G401 (cell line): Measurements from ENCODE around the gene ARHGDIB. TPM values are rescaled to one million over a fixed set of nuclear protein-coding genes. Genes with fewer than 3 reads are reported as not detected.

ENCODE experiments used
- DNase-seq: peaks from one replicate; pipeline ENCODE4 v3.0.0-alpha.2; 2015; ENCODE audit warnings: low spot score
- in situ Hi-C: cut with HindIII; loops from 2 replicates; pipeline ENCODE4 v1.10.0; 2016; ENCODE audit warnings: low sequenced_read_pairs, mixed read lengths
- total RNA-seq: library from RNA; depleted of rRNA; stranded (reverse); fragments of >200 nt; shearing (Covaris generic); gene quantifications from 2 replicates; pipeline ENCODE4 v1.2.3, GENCODE V29; 2014; rRNA removed

ARHGDIB gene
- total RNA-seq = not detected in 2 replicates

DNA sequence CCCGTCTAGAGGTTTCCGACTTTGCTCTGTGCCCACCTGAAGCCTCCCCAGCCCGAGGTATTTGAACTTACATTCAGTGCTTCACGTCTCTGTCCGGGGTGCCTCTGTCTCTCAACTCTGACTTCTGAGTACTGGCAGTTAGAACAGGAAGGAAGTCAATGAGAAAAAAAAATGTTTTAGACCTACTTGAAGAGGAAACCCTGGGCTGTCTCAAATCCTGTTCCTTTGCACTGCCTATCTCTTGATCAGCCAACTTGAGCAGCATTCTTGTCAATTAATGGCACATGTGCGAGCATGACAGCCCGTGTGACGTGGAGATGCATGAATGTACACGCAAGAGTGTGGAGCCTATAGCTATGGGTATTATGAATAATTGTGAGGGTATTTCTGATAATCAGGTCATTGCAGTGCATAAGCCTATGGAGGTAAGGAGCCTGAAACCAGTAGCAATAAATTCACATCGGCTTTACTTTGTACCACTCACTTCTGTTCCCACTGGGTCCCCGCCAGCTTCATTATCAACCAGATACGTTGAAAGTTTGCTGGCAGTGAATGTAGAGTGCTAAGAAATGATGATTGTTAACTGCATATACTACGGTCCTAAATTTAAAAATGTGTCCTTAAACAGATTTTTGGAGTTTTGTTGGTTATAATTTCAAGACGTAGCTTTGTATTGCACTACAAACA lies at the start of gene ARHGDIB:
TSS of gene ARHGDIB (minus strand) at position 136 of the 687 bp plus-strand sequence. CDS start 10,889 bp downstream, outside the sequence.
- no peak for DNase-seq
- in situ Hi-C loops = no loop called here

DNA sequence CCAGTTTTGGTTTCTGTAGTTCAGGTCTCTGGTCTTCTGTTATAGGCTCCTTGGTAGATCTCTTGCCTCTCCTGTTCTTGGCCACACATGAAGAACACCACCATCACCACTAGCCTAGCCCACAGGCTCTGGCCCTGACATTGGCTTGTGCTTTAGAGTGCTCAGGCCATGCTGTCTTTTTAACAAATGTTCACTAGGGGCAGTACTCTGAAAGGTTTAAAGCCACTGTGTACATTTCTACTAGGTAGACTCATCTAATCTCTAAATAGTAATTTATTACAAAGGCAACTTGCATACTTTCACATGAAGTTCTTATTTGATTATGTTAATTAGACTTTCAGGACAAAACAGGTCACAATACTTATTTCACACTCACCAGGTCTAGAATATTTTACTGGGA lies 49.8 kb upstream of the ARHGDIB start:
- no peak for DNase-seq
- in situ Hi-C loops = no loop called here

DNA sequence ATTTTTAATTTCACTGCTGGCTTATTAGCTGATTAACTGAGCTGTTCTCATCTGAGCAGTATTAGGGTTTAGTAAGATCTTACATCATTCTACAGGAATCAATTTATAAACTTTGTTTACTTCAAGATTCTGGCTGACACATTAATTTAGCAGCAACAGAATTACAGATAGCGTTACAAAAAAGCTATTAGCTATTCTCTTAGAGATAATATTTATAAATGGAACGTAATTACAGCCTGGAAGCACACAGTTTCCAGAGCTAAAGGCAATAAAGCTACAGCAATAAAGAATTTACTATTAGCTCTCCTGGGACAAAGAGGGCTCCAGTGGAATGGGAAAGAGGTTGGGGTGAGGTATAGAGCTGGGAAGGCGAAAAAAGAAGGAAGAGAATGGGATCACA lies 46.1 kb upstream of the ARHGDIB start:
- DNase-seq = no peak
- in situ Hi-C loops = no loop called here

DNA sequence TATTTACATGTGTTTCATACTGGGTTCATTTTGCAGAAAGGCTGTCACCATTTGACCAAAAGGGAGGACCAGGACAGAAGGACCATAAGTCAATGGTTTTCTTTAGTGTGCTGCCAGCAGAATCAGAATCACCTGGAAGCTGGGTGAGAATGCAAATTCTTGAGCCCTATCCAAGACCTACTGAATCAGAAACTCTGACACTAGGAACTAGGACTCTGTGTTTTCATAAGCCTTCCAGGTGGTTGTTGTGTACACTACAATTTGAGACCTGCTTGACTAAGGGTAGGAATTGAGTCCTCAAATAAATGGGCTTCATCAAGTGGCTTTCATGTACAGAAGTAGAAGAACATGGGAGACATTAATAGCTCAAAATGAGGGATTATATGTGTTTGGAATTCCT lies 43.7 kb upstream of the ARHGDIB start:
- no peak for DNase-seq
- in situ Hi-C loops = no loop called here

DNA sequence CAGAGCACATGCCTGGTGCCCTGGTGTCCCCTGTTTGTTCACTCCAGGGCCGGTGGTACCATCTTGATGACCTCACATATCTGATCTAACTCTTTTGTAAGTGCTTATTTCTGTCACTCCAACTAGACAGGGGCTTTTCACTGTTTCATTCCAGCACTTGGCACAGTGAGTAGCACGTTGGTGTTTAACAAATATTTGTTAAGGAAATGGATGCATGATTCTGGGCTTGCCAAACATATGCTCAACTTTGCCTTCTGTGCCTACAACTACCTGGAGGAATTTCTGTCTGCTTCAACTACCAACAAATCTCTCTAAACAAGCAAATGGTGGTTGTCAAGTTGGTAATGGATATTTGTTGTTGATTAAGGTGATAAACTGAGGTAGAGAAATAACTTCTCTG lies 43.0 kb upstream of the ARHGDIB start:
- no peak for DNase-seq
- in situ Hi-C loops = no loop called here

DNA sequence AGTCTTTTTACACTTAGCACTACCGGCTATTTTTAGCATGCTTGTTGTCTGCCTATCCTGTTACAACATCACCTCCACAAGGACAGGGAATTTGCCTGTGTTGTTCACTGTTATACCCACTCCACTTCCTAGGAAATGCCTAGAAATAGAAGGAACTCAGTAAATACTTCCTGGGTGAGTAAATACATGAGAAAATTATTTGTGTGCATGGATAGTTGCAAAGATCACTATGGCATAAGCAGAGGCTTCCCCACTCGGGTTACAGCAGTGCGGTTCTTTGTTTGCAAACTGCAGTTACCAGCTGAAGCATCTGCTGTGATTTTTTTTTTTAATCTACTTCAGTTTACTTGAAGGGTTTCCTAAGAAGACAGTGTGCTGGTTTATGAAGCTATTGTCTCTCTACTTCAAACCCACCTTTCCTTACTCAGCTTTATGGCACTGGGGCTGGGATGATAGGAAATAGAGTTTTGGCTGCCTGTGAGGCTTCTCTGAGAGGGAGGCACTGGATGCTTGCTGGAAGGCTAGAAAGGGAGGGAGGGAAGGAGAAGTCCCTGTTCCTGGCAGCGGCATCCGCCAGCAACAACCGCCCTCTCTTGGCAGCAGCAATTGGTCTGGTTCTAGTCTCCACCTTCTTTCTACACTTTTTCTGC lies 40.5 kb upstream of the ARHGDIB start:
- peak; percentile 37 for DNase-seq
- in situ Hi-C loops = no loop called here

DNA sequence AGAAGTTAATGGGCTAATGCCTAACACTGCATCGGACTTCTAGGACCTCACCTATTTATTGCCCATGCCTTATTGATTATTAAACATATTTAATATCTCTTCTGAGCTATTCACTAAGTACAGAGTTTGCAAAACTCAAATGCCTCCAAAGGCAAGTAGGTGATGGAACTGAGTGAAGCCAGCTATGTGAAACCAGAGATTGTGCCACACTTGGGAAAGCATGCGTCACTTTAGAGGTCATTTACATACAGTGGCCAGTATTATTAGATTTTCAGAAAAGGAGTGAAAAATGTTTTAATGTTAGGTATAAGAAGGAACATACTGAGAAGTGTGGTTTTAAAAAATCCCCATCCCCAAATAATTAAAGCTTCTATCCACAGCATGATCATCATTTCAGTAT lies 39.2 kb upstream of the ARHGDIB start:
- DNase-seq = no peak
- in situ Hi-C loops = no loop called here

DNA sequence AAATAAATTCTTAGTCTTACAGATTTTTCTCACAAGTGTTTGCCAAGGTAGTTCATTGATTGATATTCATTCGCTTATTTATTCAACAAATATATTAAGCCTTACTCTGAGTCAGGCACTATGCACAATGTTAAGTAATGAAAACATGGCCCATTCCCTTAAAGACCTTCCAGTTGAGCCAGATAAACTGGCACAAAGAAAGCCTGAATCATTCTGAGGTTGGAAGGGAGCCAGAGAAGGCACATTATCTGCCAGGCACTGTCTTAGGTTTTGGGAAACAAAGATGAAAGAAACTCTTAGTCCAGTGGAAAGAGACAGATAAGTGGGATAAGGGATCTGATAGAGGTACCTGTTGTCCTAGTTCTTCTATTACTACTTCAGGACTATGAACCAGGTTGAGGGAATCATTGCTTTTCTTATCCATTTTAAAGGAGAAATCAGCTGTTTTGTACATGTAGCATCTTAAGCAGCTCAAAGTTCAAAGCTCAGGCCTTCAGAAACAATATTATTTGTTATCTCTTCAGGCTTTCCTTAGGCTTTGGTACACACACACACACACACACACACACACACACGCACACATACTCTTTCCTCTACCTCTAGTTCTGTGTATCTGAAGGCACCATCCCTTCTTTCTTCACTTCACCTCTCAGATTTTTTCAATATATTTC lies 38.4 kb upstream of the ARHGDIB start:
- DNase-seq = no peak
- in situ Hi-C loops = no loop called here

DNA sequence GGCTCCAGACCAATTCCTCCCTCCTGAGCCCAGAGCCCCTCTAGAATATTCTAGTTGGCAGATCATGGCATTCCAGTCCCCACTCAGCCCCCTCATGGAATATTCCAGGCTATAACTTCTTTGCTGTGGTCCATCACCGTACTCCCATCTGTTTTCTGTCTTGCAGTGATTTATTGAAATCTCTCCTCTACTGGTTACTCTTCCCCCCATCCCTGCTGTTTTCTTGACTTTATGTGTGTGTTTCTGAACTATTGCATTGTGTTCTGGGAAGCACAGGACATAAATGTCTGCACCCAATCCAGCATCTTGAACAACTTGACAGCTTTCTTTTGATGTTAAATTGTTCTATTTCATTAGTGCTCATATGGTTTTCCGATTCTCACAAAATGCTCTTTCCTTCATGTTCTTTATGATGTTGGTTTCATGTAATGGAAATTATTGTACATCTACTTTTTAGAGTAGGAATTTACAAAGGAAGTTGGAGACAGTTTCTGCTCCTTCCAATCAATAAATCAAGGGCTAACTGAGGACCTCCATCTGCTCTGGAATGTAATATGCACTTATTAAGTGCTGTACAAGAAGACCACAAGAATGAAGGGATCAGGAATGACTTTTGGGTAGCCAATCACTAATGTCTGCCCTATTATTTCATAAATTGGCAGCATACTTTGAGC lies 37.8 kb upstream of the ARHGDIB start:
- DNase-seq = no peak
- in situ Hi-C loops = no loop called here

DNA sequence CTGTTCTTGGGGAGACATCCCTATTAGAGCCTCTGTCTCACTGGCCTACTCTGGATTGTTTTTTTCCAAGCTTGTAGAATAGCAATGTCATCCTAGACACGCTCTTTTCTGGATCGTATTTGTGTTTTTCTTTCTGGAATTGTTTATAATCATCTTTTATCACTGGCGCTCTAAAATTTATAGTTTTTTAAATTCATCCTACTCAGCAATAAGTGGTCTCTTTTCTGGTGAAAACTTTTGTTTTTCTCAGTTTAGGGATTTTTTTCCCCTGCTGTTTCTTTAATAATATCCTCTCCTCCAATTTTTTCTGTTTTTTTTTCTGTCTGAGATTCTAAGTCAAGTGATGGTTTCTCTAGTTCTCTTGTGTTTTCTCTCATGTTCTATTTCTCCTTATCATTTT lies 36.6 kb upstream of the ARHGDIB start:
- in situ Hi-C loops = no loop called here
- DNase-seq = no peak

DNA sequence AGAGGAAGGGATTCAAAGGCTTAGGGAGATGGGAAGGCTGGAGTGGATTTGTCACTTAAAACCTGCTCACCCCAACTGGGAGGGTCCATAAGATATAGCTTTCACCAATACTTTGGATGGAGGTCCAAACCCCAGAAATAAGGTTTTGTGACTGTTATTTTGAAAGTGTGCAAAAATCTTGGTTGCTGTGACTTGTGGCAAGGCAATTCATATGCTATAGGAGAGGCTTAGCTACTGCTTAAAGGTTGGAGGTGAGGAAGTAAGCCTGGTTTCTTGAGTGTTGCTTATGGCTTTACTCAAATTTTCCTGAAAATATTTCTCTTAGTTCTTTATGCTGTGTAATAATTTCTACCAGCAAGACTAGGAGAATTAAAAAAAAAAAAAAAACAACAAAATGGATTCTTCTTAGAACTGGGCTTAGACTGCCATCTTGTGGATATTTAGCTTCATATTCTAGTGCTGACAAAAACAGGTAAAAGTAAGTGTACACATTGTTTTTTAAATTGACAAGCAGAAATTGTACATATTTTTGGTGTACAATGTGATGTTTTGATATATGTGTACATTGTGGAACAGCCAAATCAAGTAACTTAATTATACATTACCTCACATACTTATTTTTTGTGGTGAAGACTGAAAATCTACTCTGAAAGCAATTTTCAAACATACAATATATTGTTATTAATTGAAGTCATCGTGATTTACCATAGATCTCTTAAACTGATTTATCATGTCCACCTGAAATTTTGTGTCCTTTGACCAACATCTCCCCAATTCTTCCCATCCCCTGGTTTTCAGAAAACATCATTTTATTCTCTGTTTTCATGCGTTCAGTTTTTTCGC lies 34.4 kb upstream of the ARHGDIB start:
- in situ Hi-C loops = no loop called here

DNA sequence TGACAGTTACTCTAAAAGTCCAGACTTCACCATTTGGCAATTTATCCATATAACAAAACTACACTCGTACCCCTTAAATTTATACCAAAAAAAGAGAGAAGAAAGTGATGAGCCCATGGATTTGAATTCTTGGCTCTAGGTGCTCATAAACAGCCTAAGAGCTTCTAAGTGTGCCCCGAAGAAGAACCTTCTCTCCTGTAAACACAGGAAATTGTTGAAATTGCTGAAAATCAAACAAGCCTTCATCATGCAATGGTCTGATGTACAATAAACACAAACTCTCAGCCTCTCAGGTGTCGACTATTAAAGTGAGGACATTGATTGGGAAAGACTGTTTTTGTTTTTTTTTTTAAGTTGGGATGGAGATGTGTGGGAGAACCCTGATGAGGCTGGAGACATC lies 33.2 kb upstream of the ARHGDIB start:
- no peak for DNase-seq
- in situ Hi-C loops = no loop called here

More for the DNA sequence above, 34.4 kb upstream of the ARHGDIB start:
- peak; percentile 77 for DNase-seq

DNA sequence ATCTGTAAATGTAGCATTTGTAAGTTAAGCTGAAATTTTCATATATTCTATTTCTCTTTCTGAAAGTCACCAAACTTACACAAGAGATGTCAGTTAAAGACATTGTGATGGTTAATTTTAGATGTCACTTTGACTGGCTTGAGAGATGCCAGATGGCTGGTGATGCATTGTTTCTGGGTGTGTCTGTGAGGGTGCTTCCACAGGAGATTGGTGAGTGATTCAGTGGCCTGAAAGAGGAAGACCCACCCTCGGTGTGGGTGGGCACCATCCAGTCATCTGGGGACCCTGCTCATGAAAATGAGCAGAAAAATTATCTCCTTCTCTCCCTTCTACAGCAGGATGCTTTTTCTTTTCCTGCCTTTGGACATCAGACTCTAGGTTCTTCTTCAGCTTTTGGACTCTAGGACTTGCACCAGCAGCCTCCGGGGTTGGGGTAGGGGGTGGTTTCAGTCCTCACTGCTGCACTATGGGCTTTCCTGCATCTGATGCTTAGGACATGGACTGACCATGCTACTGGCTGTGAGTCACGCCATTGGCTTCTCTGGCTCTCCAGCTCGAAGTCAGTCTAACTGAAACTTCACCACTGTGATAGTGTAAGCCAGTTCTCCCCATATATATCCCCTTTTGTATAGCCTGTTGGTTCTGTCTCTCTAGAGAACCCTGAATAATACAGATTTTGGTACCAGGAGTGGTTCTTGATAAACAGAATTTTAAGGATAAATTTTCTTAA lies 32.3 kb upstream of the ARHGDIB start:
- in situ Hi-C loops = no loop called here
- no peak for DNase-seq

DNA sequence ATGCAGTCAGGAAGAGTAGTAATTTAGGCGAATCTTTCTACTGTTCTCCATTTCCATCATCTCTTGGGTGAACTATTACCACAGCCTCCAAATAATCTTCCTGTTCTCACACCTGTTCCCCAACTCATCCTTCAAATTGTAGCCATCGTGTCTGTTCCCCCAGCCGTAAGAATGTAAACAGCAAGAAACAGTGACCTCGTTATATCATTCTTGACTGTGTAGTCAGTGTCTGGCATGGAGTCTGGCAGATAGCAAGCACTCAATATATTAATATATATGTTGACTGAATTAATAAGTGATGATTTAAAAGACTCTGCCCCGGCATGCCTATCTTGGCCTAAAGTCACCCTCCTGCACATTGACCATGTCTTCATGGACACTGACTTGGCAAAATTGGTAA lies 31.7 kb upstream of the ARHGDIB start:
- DNase-seq = no peak
- in situ Hi-C loops = no loop called here

DNA sequence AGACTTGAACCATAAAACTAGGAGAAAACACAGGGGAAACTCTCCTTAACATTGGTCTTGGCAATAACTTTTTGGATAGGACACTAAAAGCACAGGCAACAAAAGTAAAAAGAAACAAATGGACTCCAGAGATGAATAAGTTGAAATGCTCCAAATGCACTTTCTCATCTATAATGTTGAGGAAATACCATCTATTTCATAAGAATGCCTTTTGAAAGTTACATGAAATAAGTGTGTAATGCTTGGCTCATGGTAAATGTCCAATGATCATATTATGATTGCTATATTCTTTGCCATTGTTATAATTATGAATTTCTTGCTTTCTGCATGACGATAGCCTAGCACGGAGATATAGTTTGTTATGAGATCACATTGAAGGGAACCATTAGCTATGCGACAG lies 31.3 kb upstream of the ARHGDIB start:
- in situ Hi-C loops = no loop called here
- no peak for DNase-seq

DNA sequence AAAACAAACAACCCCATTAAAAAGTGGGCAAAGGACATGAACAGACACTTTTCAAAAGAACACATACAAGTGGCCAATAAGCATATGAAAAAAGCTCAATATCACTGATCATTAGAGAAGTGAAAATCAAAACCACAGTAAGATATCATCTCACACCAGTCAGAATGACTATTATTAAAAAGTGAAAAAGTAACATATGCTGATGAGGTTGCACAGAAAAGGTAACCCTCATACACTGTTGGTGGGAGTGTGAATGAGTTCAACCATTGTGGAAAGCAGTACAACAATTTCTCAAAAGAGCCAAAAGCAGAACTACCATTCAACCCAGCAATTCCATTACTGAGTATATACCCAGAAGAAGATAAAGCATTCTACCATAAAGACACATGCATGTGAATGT lies 29.7 kb upstream of the ARHGDIB start:
- in situ Hi-C loops = no loop called here
- DNase-seq = no peak

DNA sequence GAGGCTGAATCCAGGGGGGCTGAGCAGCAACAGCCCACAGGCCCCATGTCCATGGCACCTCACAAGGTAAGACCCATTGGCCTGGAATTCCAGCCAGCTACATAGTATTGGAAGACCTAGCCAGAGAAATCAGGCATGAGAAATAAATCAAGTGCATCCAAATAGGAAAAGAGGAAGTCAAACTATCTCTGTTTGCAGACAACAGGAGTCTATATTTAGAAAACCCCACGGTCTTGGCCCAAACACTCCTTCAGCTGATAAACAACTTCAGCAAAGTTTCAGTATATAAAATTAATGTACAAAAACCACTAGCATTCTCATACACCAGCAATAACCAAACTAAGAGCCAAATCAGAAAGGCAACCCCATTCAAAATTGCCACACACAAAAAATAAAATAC lies 28.4 kb upstream of the ARHGDIB start:
- in situ Hi-C loops = no loop called here

DNA sequence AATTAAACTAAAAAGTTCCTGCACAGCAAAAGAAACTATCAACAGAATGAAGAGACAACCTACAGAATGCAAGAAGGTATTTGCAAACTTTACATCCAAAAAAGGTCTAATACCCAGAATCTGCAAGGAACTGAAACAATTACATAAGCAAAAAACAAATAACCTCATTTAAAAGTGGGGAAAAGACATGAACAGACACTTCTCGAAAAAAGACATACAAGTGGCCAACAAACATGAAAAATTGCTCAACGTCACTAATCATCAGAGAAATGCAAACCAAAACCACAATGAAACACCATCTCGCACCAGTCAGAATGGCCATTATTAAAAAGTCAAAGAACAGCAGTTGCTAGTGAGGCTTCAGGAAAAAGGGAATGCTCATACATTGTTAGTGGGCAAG lies 26.6 kb upstream of the ARHGDIB start:
- no peak for DNase-seq
- in situ Hi-C loops = no loop called here

More for the DNA sequence above, 28.4 kb upstream of the ARHGDIB start:
- DNase-seq = no peak

DNA sequence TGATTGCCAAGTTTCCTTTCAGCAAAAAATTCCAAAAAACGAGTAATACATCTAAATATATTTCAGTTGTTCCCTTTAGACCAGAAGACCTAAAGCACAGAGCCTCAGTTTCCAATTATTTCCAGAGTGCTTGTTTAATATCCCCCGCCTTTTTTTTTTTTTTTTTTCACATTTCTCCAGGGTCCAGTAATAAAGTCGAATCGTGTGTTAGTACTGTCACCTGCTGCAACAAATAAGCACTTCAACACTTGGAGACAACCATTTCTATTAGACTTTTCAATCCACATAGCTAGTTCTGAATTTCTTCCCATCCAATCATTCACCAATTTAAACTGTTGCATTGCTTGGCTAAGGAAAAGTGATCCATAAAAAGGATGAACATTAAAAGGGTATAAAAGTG lies 25.0 kb upstream of the ARHGDIB start:
- no peak for DNase-seq
- in situ Hi-C loops = no loop called here
